Right ventricle myocardium inferior (tissue), 1 donor: ENCODE results near the gene HS6ST1. TPM values are rescaled to one million over a fixed set of nuclear protein-coding genes. Genes with fewer than 3 reads are reported as not detected.

Experiments
- ATAC-seq: fragments of 200-7000 bp; cut with Tn5 transposase; one replicate; pipeline ENCODE4 v1.9.1; 2020; ENCODE audit warnings: mild to moderate bottlenecking, moderate library complexity
- DNase-seq: peaks from one replicate; pipeline ENCODE4 v3.0.0; 2021; ENCODE audit errors: missing footprints
- intact Hi-C: fragments of 100-400 bp; cut with DNase I; formaldehyde crosslinking; loops from one replicate; pipeline ENCODE4 v1.11.0; 2022
- total RNA-seq: library from RNA; stranded (reverse); fragmentation: NEBNext Ultra II Directional; extraction: Animal tissue kit (Norgen Biotek cat#: 25700); gene quantifications from one replicate; pipeline ENCODE4 v1.2.1, GENCODE V29; 2021
- donor health status: DM: no; HTN: yes; CAD: no; lungs with severe emphysema.

HS6ST1 gene
- total RNA-seq, 1 donor from 2014 or later, result 34.9 TPM

GRCh38 chr2:128237081-128237534, 81.6 kb downstream of the HS6ST1 start:
- ATAC-seq (no peak), DNase-seq (no peak)
- intact Hi-C loops, result loop anchor here (2.0 kb wide), 1 partner anchor 44 kb away; no protein-coding TSS in a partner anchor

- intact Hi-C loops, result loop anchor here (2.0 kb wide), 1 partner anchor 44 kb away; no protein-coding TSS in a partner anchor
- ATAC-seq (no peak), DNase-seq (no peak)
Observed at GRCh38 chr2:128236491-128237035, 82.1 kb downstream of the HS6ST1 start.

GRCh38 chr2:128235581-128235980, 83.1 kb downstream of the HS6ST1 start:
- ATAC-seq, result no peak
- intact Hi-C loops, result no loop called here
- DNase-seq, result no peak

GRCh38 chr2:128234613-128235012, 84.1 kb downstream of the HS6ST1 start:
- DNase-seq, result no peak
- intact Hi-C loops, result loop anchor here (5.0 kb wide), 1 partner anchor 347 kb away; the partner anchor contains the start of gene AMMECR1L
- ATAC-seq, result no peak

- no peak for DNase-seq
- intact Hi-C loops, result loop anchor here (2.0 to 5.0 kb wide), 4 partner anchors 47 to 347 kb away; partner anchors contain the start of gene AMMECR1L
- ATAC-seq, result no peak
Observed at GRCh38 chr2:128233790-128234395, 84.8 kb downstream of the HS6ST1 start.

GRCh38 chr2:128232965-128233789, 85.5 kb downstream of the HS6ST1 start:
- intact Hi-C loops, result loop anchor here (2.0 to 5.0 kb wide), 4 partner anchors 46 to 346 kb away; partner anchors contain the start of gene AMMECR1L
- DNase-seq, result peak; percentile 96

GRCh38 chr2:128228894-128229293, 89.8 kb downstream of the HS6ST1 start:
- ATAC-seq (no peak), DNase-seq (no peak)
- intact Hi-C loops, result no loop called here

More at GRCh38 chr2:128232965-128233789, 85.5 kb downstream of the HS6ST1 start:
- peak; percentile 98 for ATAC-seq

- ATAC-seq, result no peak
- no peak for DNase-seq
- intact Hi-C loops, result no loop called here
Observed at GRCh38 chr2:128227862-128228261, 90.8 kb downstream of the HS6ST1 start.

GRCh38 chr2:128219891-128220290, 98.8 kb downstream of the HS6ST1 start:
- no peak for ATAC-seq
- no peak for DNase-seq
- intact Hi-C loops, result no loop called here

- ATAC-seq, result no peak
- DNase-seq, result no peak
- intact Hi-C loops, result no loop called here
Observed at GRCh38 chr2:128217671-128218070, 101.0 kb downstream of the HS6ST1 start.

- intact Hi-C loops, result no loop called here
- DNase-seq (no peak), ATAC-seq (no peak)
Observed at GRCh38 chr2:128215897-128216642, 102.6 kb downstream of the HS6ST1 start.

Other genes with a start within 250 kb of the HS6ST1 start
- 24.3 TPM for gene UGGT1, start 227.7 kb downstream of the HS6ST1 start, total RNA-seq